CD4-positive, alpha-beta T cell treated with Interleukin-6 for 4 hours (primary cell): Measurements from ENCODE around the gene MEGF6.
A peak's percentile ranks its signal among the peaks of the same experiment; 100 is the strongest.

Source experiments
- DNase-seq: peaks from one replicate; pipeline ENCODE4 v3.0.0-alpha.2; 2020; ENCODE audit warnings: mixed read lengths

The MEGF6 gene

GRCh38 chr1:3453891-3454810 is 157.2 kb downstream of the MEGF6 start, which contains the start of gene ARHGEF16:
Gene ARHGEF16 (plus strand): TSS chr1:3454665. CDS start chr1:3463085, 8,420 bp downstream.
- peak; percentile 53 for DNase-seq

GRCh38 chr1:3453203-3453761 is 158.0 kb downstream of the MEGF6 start:
- peak; percentile 77 for DNase-seq

GRCh38 chr1:3452866-3453175 is 158.5 kb downstream of the MEGF6 start:
- no peak for DNase-seq

DNA sequence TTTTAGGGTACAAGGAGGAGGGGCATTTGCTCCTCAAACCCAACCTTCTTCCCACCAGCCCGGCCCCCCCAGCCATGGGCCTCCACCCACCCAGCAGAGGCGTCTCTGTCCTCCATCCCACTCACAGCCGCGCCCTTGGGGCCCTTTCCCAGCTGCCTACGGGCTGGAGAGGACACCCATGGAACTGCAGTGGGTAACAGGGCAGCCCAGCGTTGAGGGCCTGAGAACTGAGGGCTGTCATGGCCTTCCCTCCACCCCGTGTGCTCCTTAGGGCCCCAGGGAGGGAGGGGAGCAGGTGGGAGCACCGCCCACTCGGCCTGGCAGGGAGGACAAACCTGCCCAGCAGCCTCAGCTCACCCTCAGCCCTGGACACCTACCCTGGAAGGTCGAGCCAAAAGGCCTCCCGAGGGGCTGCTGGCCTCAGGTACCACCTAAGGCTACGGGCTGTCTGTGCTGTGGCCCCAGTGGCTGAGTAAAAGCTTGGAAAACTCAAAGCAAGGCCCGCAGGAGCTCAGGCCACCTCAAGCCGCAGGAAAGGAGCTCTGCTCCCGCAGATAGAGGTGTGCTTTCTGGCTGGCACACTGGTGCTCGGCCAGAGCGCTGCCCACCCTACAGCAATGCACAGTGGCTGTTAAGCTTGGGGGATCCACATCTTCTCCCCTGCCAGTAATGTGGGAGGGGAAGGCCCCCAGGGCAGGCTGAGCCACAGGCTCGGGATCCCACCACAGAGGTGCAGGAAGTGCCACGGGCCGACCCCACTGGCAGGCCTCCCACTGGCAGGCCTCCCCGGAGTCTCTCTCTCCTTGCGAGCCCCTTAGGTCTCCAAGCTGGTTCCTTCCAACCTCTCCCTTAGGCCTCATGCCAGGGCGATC is 159.1 kb downstream of the MEGF6 start:
- no peak for DNase-seq

GRCh38 chr1:3450983-3451382 is 160.3 kb downstream of the MEGF6 start:
- DNase-seq = no peak

GRCh38 chr1:3450202-3450863 is 161.0 kb downstream of the MEGF6 start:
- no peak for DNase-seq

GRCh38 chr1:3444736-3445135 is 166.6 kb downstream of the MEGF6 start:
- DNase-seq = no peak

- no peak for DNase-seq
Measured at GRCh38 chr1:3444298-3444697, 167.0 kb downstream of the MEGF6 start.

DNA sequence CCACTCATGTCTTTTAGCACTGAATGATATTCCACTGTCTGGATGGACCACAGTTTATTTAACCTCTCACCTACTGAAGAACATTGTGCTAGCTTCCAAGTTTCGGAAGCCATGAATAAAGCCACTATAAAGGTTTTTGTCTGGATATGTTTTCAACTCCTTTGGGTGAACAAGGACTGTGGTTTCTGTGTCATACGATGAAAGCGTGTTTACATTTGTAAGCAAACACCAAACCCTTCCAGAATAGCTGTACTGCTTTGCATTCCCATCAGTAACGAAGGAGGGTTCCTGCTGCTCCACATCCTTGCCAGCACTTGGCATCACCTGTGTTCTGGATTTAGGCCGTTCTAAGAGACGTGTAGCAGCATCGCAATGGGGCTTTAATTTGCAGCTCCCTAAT is 167.5 kb downstream of the MEGF6 start:
- DNase-seq = no peak

- DNase-seq = no peak
Measured at GRCh38 chr1:3442901-3443300, 168.4 kb downstream of the MEGF6 start.

DNA sequence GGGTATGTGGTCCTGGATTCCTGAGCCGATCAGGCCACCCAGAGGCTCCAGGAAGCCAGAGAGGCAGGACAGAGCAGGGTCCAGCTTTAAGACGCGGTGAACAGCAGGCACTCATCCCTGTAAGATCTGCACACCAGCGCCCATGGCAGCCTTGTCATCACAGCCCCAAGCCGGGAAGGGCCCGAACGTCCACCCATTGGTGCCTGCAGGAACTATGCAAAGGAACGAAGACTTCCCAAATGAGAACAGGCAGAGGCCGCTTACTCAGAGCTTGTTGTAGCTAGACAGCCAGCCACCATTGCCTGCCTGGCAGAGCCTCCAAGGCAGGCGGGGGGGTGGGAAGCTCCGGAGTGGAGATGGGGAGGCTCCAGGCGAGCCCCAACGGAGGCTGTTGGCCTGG is 169.0 kb downstream of the MEGF6 start:
- no peak for DNase-seq

- no peak for DNase-seq
Measured at GRCh38 chr1:3441880-3442279, 169.4 kb downstream of the MEGF6 start.

GRCh38 chr1:3441410-3441847 is 169.9 kb downstream of the MEGF6 start:
- no peak for DNase-seq

DNA sequence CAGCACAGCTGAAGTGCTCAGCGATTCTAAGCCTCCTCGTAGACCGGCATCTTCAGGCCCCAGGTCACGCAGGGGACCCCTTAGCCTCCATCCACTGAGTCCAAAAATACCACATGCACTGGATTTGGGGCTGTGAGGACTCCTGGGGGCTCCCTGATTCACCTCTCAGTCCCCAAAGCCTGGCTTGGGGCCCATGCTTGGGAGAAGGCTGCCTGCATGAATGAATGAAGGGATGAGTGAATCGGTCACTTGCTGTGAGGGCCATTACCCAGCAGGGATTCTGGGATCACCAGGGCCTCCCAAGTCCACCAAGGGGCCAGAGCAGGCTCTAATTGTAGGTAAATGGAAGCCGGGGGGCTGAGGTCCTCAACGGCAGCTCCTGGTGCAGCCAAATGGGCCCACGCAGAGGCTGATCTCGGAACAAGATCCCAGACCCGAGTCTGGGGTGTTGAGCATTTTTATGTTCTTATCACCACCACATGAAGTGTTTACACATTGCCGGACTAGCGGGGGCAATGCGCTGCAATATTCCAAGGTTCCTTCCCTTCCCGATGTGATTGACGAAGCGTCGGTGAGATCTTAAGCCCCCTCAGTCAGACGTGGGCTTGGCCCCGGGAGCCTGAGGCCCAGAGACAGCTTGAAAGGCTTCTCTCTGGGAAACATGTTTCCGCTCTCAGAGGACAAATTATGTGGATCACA is 170.4 kb downstream of the MEGF6 start:
- DNase-seq = no peak

DNA sequence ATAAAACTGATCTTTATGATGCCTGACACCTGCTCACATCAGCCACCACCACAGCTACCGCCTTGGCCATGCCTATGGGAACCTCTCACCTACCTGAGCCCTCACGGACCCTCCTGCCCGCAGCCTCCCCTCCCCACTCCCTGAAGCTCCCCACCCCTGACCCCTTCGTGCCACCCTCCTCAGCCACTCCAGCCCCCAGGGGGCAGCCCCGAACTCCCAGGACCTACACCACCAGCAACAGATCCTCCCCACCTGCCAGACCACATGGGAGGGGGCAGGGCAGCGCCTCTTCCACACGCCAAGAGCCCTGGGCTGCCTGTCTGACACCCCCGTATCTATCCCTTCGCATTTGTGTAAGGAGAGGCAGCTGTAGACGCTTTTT is 171.0 kb downstream of the MEGF6 start:
- no peak for DNase-seq
